Effector memory CD8-positive, alpha-beta T cell (primary cell): ENCODE data around the gene TBC1D22A.
"Not testable (repeated sequence)": the region's sequence is repeated elsewhere in the genome, so short reads cannot be mapped to it uniquely, and the experiment has no call there.

Experiments used
- ATAC-seq: fragments of 150-1000 bp; cut with Tn5 transposase; replicated peaks from 2 replicates; pipeline ENCODE4 v1.10.0; 2021; ENCODE audit warnings: mild to moderate bottlenecking, moderate library complexity
- DNase-seq, 3 experiments: peaks; one replicate each; pipeline ENCODE4 v3.0.0; 2021
- H3K27ac Mint-ChIP-seq, 2 donors: one replicate each; pipeline ENCODE4 v1.8.0; 2022; ENCODE audit warnings: mild to moderate bottlenecking in 2 of 2, mixed read lengths in 2 of 2, moderate library complexity in 2 of 2
- H3K27me3 Mint-ChIP-seq, 2 donors: one replicate each; pipeline ENCODE4 v1.8.0; 2022; ENCODE audit warnings: mixed read lengths in 2 of 2
- H3K36me3 Mint-ChIP-seq: one replicate; pipeline ENCODE4 v1.8.0; 2022; ENCODE audit warnings: mild to moderate bottlenecking, moderate library complexity, mixed read lengths; ENCODE audit not compliant: insufficient read depth
- H3K4me1 Mint-ChIP-seq, 2 donors: one replicate each; pipeline ENCODE4 v1.8.0; 2022; ENCODE audit warnings: low read depth in 2 of 2, mixed read lengths in 2 of 2
- H3K4me3 Mint-ChIP-seq, 2 donors: one replicate each; pipeline ENCODE4 v1.8.0; 2022; ENCODE audit warnings: mild to moderate bottlenecking in 2 of 2, mixed read lengths in 2 of 2, moderate library complexity in 2 of 2
- H3K9me3 Mint-ChIP-seq, 2 donors: one replicate each; pipeline ENCODE4 v1.8.0; 2022; ENCODE audit warnings: mixed read lengths in 2 of 2

Gene TBC1D22A

DNA sequence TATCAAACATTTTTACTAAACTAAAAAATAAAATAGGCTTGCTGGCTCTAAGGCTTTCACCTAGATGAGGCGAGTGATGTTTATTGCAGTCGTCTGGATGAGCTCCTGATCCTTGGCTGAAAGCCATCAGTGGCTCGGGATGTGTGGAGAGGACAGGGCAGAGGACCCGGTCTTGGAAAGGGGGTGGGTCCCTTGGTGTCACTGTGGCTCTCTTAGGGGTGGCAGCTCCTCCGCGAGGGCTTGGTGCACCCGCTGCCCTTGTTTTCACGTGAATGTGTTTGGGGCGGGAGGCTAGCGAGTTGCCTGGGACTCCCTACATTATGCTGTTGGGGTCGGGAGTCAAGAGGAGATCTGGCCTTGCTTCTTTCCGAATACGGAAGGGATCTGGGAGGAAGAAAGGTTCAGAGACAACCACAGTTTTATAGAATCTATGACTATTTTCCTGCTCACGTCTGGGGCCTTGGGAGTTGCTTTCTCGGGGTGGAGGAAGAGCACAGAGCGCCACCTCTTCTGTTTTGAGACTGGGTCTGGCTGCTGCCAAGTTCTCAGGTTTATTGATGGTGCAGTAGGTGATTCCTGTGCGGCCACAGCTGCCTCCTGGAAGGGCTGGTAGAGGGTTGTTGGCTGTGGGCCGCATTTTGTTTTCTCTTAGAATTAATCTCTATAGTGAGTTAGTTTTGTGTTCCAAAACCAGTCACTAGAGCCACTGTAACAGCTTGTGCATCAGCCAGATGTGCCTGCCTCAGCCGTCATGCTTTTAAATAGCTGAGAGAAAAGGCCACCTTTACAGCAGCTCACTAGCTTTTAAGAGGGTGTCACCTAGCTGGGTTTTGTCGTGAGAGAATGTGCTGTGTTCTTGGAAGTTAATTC lies 12.8 kb downstream of the TBC1D22A start:
- H3K4me3 Mint-ChIP-seq, result peak overlapping the region; percentile 31 to 66
- H3K27me3 Mint-ChIP-seq, result no peaks in the 10 kb centered on the region
- H3K36me3 Mint-ChIP-seq, result peaks cover 19% of the 10 kb centered on the region
- H3K27ac Mint-ChIP-seq, result peak overlapping the region; percentile 92 to 97
- DNase-seq (no peak), ATAC-seq (no peak)
- peaks cover 59 to 68% of the 10 kb centered on the region in 2 donors for H3K4me1 Mint-ChIP-seq
- H3K9me3 Mint-ChIP-seq, result no peaks in the 10 kb centered on the region

- Mint-ChIP-seq H3K9me3 (no peaks in the 10 kb centered on the region), H3K27me3 (no peaks in the 10 kb centered on the region), H3K36me3 (peaks cover 16% of the 10 kb centered on the region), H3K27ac (peak overlapping the region; percentile 92 to 97), H3K4me1 (peaks cover 53 to 64% of the 10 kb centered on the region in 2 donors), H3K4me3 (peak overlapping the region; percentile 31 to 56)
- DNase-seq (no peak), ATAC-seq (no peak)
Observed at GRCh38 chr22:46775850-46776826, 13.7 kb downstream of the TBC1D22A start.

DNA sequence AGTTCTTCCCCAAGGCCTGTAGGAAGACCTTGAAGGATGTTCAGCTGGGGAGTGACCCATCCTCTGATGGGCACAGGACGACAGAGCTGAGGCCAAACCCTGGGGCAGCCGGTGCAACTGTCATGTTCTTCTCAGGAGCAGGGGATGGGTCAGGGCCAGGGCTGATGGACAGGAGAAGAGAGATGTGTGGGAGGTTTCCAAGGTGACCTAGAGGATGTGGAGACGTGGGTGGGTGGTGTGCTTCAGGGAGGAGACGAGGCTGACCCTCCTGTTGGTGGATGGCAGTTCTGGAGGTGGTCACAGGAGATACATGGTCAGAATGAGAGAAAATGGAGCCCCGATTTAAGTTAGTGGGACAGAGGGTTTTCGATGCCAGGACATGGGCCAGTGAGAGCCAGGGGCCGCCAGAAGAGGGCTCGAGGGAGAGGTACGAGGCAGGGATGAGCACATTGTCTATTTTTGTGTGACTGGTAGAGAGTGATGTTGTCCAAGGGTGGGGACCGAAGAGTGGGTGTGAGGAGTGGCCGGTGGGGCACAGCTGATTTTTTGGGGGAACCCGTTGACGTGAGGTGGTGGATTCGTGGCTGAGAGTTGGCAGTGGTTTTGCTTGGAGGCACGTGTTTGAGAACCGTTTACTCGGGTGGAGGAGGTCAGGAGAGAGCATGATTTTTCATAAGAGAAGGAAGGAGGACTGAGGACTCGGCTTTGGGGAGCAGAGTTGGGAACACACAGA lies 14.6 kb downstream of the TBC1D22A start:
- no peaks in the 10 kb centered on the region for H3K27me3 Mint-ChIP-seq
- no peak for DNase-seq
- peaks cover 60 to 72% of the 10 kb centered on the region in 2 donors for H3K4me1 Mint-ChIP-seq
- H3K36me3 Mint-ChIP-seq, result peaks cover 16% of the 10 kb centered on the region
- no peaks in the 10 kb centered on the region for H3K9me3 Mint-ChIP-seq
- H3K4me3 Mint-ChIP-seq, result peak overlapping the region; percentile 31 to 56
- ATAC-seq, result peak; percentile 16
- H3K27ac Mint-ChIP-seq, result peak overlapping the region; percentile 92 to 97

DNA sequence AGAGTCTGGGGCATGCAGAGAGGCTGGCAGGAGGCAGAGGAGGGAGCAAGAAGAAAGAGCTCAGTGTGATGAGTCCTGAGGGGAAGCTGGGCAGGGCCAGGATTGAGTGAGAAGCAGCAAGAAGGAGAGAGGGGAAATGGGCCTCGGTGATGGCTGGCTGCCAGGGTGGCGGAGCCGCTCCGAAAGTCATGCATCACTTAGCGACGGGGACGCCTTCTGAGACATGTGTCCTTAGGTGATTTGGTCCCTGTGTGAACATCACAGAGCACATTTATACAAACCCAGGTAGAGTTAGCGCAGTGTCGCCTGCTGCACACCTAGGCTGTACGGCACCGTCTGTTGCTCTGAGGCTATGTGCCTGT lies 15.1 kb downstream of the TBC1D22A start:
- no peaks in the 10 kb centered on the region for H3K27me3 Mint-ChIP-seq
- DNase-seq (no peak), ATAC-seq (peak; percentile 29)
- peaks cover 16% of the 10 kb centered on the region for H3K36me3 Mint-ChIP-seq
- H3K27ac Mint-ChIP-seq, result peak overlapping the region; percentile 92 to 97
- no peaks in the 10 kb centered on the region for H3K9me3 Mint-ChIP-seq
- H3K4me1 Mint-ChIP-seq, result peaks cover 65 to 72% of the 10 kb centered on the region in 2 donors
- peak overlapping the region in 1 of 2 donors; percentile 31 for H3K4me3 Mint-ChIP-seq

DNA sequence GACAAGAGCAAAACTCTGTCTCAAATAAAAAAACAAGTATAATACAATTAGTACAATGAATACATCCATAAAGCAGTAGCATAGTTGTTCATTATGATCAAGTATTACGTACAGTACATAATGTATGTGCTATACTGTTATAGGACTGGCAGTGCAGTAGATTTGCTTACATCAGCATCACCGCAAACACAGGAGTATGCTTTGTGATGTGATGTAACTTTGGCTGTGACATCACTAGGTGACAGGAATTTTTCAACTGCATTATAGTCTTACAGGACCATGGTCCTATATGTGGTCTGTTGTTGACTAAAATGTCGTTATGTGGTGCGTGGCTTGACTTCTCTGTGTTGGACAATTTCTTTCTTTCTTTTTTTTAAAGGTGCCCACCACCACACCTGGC lies 16.6 kb downstream of the TBC1D22A start:
- H3K4me3 Mint-ChIP-seq, result no peak overlapping the region
- H3K36me3 Mint-ChIP-seq, result peaks cover 16% of the 10 kb centered on the region
- DNase-seq (no peak), ATAC-seq (no peak)
- peak overlapping the region; percentile 85 to 90 for H3K27ac Mint-ChIP-seq
- H3K4me1 Mint-ChIP-seq, result peaks cover 59 to 64% of the 10 kb centered on the region in 2 donors
- H3K9me3 Mint-ChIP-seq, result no peaks in the 10 kb centered on the region
- no peaks in the 10 kb centered on the region for H3K27me3 Mint-ChIP-seq

DNA sequence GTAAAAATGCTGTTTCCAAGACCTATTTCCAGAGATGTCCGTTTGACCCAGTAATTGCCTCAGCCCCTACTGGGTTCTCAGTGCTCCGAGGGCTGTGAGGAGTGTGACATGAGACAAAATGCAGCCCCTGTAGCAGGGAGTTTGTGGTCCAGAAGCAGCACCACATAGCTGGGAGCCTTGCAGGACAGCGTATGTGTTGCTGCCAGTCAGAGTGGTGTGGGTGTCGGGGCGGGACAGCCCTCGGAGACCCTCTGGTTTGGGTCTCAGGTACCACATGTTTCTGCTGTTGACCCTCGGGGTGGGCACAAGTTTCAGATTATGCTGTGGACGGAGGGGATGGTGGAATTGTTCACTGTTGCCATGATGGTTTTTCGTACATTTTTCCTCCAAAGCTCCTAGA lies 17.2 kb downstream of the TBC1D22A start:
- Mint-ChIP-seq H3K4me1 (peaks cover 54 to 58% of the 10 kb centered on the region in 2 donors), H3K36me3 (peaks cover 16% of the 10 kb centered on the region), H3K9me3 (no peaks in the 10 kb centered on the region), H3K27me3 (no peaks in the 10 kb centered on the region), H3K4me3 (no peak overlapping the region), H3K27ac (peak overlapping the region; percentile 85 to 90)
- DNase-seq (no peak), ATAC-seq (no peak)

- peaks cover 13% of the 10 kb centered on the region for H3K36me3 Mint-ChIP-seq
- H3K27me3 Mint-ChIP-seq, result no peaks in the 10 kb centered on the region
- H3K9me3 Mint-ChIP-seq, result no peaks in the 10 kb centered on the region
- DNase-seq, result no peak
- no peak overlapping the region for H3K4me3 Mint-ChIP-seq
- peak overlapping the region; percentile 85 to 90 for H3K27ac Mint-ChIP-seq
- ATAC-seq, result no peak
- H3K4me1 Mint-ChIP-seq, result peaks cover 48 to 55% of the 10 kb centered on the region in 2 donors
Observed at GRCh38 chr22:46780453-46780852, 18.0 kb downstream of the TBC1D22A start.

- Mint-ChIP-seq H3K9me3 (no peaks in the 10 kb centered on the region), H3K27me3 (no peaks in the 10 kb centered on the region), H3K36me3 (peaks cover 13% of the 10 kb centered on the region), H3K4me1 (peaks cover 43 to 49% of the 10 kb centered on the region in 2 donors), H3K27ac (peak overlapping the region; percentile 85 to 90), H3K4me3 (no peak overlapping the region)
- ATAC-seq (no peak), DNase-seq (no peak)
Observed at GRCh38 chr22:46781291-46781690, 18.8 kb downstream of the TBC1D22A start.

GRCh38 chr22:46782200-46782599 lies 19.8 kb downstream of the TBC1D22A start:
- Mint-ChIP-seq H3K4me1 (peaks cover 36 to 44% of the 10 kb centered on the region in 2 donors), H3K27ac (peak overlapping the region; percentile 8 to 90)
- not testable (repeated sequence) for H3K9me3 Mint-ChIP-seq, H3K27me3 Mint-ChIP-seq, DNase-seq, H3K36me3 Mint-ChIP-seq, H3K4me3 Mint-ChIP-seq, ATAC-seq

DNA sequence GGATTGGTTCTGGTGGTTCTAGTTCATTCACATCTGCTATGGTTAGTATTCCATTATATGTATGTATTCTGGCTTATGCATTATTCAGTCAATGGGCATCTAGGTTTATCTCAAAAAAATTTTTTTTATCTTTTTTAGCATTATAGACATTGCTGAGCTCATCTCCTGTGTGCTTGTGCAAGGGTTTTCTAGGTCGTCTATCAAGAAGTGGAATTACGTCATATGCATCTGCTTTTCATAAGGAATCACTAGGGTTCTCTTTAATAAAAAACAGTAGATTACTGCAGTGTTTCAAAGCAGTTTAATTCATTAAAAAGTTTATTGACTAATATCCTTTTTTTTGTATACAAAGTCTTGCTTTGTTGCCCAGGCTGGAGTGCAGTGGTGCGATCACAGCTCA lies 21.3 kb downstream of the TBC1D22A start:
- peaks cover 9% of the 10 kb centered on the region for H3K36me3 Mint-ChIP-seq
- H3K27me3 Mint-ChIP-seq, result no peaks in the 10 kb centered on the region
- H3K4me3 Mint-ChIP-seq, result no peak overlapping the region
- no peak for DNase-seq
- H3K27ac Mint-ChIP-seq, result peak overlapping the region in 1 of 2 donors; percentile 58
- H3K9me3 Mint-ChIP-seq, result no peaks in the 10 kb centered on the region
- H3K4me1 Mint-ChIP-seq, result peaks cover 36 to 43% of the 10 kb centered on the region in 2 donors
- no peak for ATAC-seq

- Mint-ChIP-seq H3K36me3 (peaks cover 13% of the 10 kb centered on the region), H3K4me1 (peaks cover 37 to 52% of the 10 kb centered on the region in 2 donors), H3K27ac (peak overlapping the region; percentile 100), H3K4me3 (peak overlapping the region; percentile 33), H3K27me3 (no peaks in the 10 kb centered on the region), H3K9me3 (no peaks in the 10 kb centered on the region)
- no peak for ATAC-seq
- DNase-seq, result no peak
Observed at GRCh38 chr22:46788441-46789172, 26.2 kb downstream of the TBC1D22A start.

DNA sequence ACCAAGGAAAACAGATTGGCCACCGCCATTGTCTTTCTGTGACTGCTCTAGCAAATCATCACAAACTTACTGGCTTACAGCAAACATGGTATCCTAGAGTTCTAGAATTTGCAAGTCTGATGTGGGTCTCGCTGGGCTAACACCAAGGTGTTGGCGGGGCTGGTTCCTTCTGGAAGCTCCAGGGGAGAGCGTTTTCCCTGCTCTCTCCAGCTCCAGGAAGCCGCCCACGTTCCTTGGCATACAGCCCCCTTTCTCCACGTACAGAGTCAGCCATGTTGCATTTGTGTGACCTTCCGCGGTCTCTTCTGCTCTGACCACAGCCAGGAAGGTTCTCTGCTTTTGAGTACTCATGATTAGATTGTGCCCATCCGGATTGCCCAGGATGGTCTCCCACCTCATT lies 27.5 kb downstream of the TBC1D22A start:
- Mint-ChIP-seq H3K9me3 (no peaks in the 10 kb centered on the region), H3K36me3 (peaks cover 13% of the 10 kb centered on the region), H3K27ac (peak overlapping the region; percentile 100), H3K27me3 (no peaks in the 10 kb centered on the region), H3K4me3 (no peak overlapping the region), H3K4me1 (peaks cover 37 to 51% of the 10 kb centered on the region in 2 donors)
- ATAC-seq (no peak), DNase-seq (no peak)
